AG10803 (cell line): ENCODE measurements around the gene UBE3A.

Source experiments
- DNase-seq: peaks from one replicate; pipeline ENCODE4 v3.0.0; 2010; ENCODE audit warnings: low read depth
- H3K4me3 ChIP-seq: 2 replicates; pipeline ENCODE4 v1.5.1; 2011; ENCODE audit warnings: mild to moderate bottlenecking, low read length, control low read depth
- CTCF ChIP-seq: conservative IDR thresholded peaks from 2 replicates; pipeline ENCODE4 v1.5.1; 2011; ENCODE audit warnings: mild to moderate bottlenecking, low read length, control low read depth, inconsistent platforms

The UBE3A gene

GRCh38 chr15:25342629-25343028 is 96.2 kb downstream of the UBE3A start:
- DNase-seq, result no peak
- TF ChIP-seq CTCF, result no peak

GRCh38 chr15:25339431-25339830 is 99.4 kb downstream of the UBE3A start:
- DNase-seq, result no peak
- no peak overlapping the region for H3K4me3 ChIP-seq
- TF ChIP-seq CTCF, result no peak

More at GRCh38 chr15:25342629-25343028, 96.2 kb downstream of the UBE3A start:
- H3K4me3 ChIP-seq, result no peak overlapping the region

GRCh38 chr15:25335279-25335678 is 103.5 kb downstream of the UBE3A start:
- no peak for TF ChIP-seq CTCF
- no peak overlapping the region for H3K4me3 ChIP-seq
- no peak for DNase-seq

- DNase-seq, result no peak
- no peak overlapping the region for H3K4me3 ChIP-seq
- TF ChIP-seq CTCF, result no peak
Measured at GRCh38 chr15:25333049-25333448, 105.8 kb downstream of the UBE3A start.

GRCh38 chr15:25332306-25332705 is 106.5 kb downstream of the UBE3A start:
- no peak overlapping the region for H3K4me3 ChIP-seq
- TF ChIP-seq CTCF, result no peak
- DNase-seq, result no peak

- no peak for TF ChIP-seq CTCF
- H3K4me3 ChIP-seq, result no peak overlapping the region
- DNase-seq, result no peak
Measured at GRCh38 chr15:25331860-25332259, 107.0 kb downstream of the UBE3A start.

GRCh38 chr15:25331404-25331803 is 107.4 kb downstream of the UBE3A start:
- TF ChIP-seq CTCF, result no peak
- DNase-seq, result no peak
- no peak overlapping the region for H3K4me3 ChIP-seq
